OCI-LY7 (cell line): Measurements from ENCODE around the gene CMTM7. TPM values are rescaled to one million over a fixed set of nuclear protein-coding genes. Genes with fewer than 3 reads are reported as not detected.

Experiments used
- BruUV-seq: library from RNA; stranded (reverse); fragments of 400-500 nt; replicated peaks from 2 replicates; lab custom pipeline; 2021; lab: Mats Ljungman, UMichigan
- CTCF ChIA-PET: fragments of 300-600 bp; sonication (Branson Sonifier 250); formaldehyde crosslinking; loops from one replicate; lab custom pipeline; 2022; ENCODE audit warnings: antibody characterized with exemption; ENCODE audit not compliant: unreplicated experiment; lab: Charles Lee
- POLR2A ChIA-PET: fragments of 300-600 bp; sonication (Branson Sonifier 250); formaldehyde crosslinking; loops from one replicate; lab custom pipeline; 2022; ENCODE audit warnings: antibody characterized with exemption; lab: Charles Lee
- DNase-seq: peaks from one replicate; pipeline ENCODE4 v3.0.0-alpha.2; 2015; ENCODE audit warnings: low spot score
- H2AFZ ChIP-seq: fragments of 200-600 bp; sonication (generic), shearing (Covaris generic); 2 replicates; pipeline ENCODE4 v1.6.1; 2014; ENCODE audit warnings: mild to moderate bottlenecking, antibody characterized with exemption, low read length, moderate library complexity
- H3K27ac ChIP-seq: fragments of 200-600 bp; sonication (generic); 2 replicates; pipeline ENCODE4 v1.5.1; 2014; ENCODE audit warnings: mixed run types, low read depth, mild to moderate bottlenecking, moderate library complexity, low read length, inconsistent platforms; ENCODE audit not compliant: poor library complexity, severe bottlenecking
- H3K36me3 ChIP-seq: fragments of 200-600 bp; sonication (generic); 2 replicates; pipeline ENCODE4 v1.6.1; 2014; ENCODE audit warnings: mild to moderate bottlenecking, antibody characterized with exemption, low read length, moderate library complexity, mixed read lengths; ENCODE audit not compliant: insufficient read depth
- H3K4me1 ChIP-seq: fragments of 200-600 bp; sonication (generic); 2 replicates; pipeline ENCODE4 v1.5.1; 2014; ENCODE audit warnings: mild to moderate bottlenecking, low read length; ENCODE audit not compliant: insufficient read depth, poor library complexity, severe bottlenecking
- H3K4me2 ChIP-seq: fragments of 200-600 bp; sonication (generic); 2 replicates; pipeline ENCODE4 v1.6.1; 2014; ENCODE audit warnings: mild to moderate bottlenecking, low read length
- H3K4me3 ChIP-seq: fragments of 200-600 bp; sonication (generic); 2 replicates; pipeline ENCODE4 v1.5.1; 2014; ENCODE audit warnings: mild to moderate bottlenecking, low read depth, low read length; ENCODE audit not compliant: poor library complexity, severe bottlenecking
- H3K79me2 ChIP-seq: fragments of 200-600 bp; sonication (generic); 2 replicates; pipeline ENCODE4 v1.6.1; 2016; ENCODE audit warnings: low read depth, mild to moderate bottlenecking, low read length, moderate library complexity, mixed read lengths; ENCODE audit not compliant: insufficient read depth
- H3K9me2 ChIP-seq: fragments of 200-600 bp; sonication (generic); 2 replicates; pipeline ENCODE4 v1.6.1; 2016; ENCODE audit warnings: mild to moderate bottlenecking, low read length, mixed read lengths; ENCODE audit not compliant: insufficient read depth
- H3K9me3 ChIP-seq: fragments of 200-600 bp; sonication (generic); 2 replicates; pipeline ENCODE4 v1.6.1; 2014; ENCODE audit warnings: mild to moderate bottlenecking, mixed run types, low read length, mixed read lengths
- H4K20me1 ChIP-seq: fragments of 200-600 bp; sonication (generic); 2 replicates; pipeline ENCODE4 v1.6.1; 2014; ENCODE audit warnings: mild to moderate bottlenecking, antibody characterized with exemption, low read length, moderate library complexity, mixed read lengths; ENCODE audit not compliant: insufficient read depth
- CTCF ChIP-seq: fragments of 200-600 bp; sonication (generic); conservative IDR thresholded peaks from 2 replicates; pipeline ENCODE4 v1.5.1; 2014; ENCODE audit warnings: mild to moderate bottlenecking, antibody characterized with exemption, low read length, moderate library complexity, mixed read lengths
- EZH2phosphoT487 ChIP-seq: fragments of 200-600 bp; sonication (generic); IDR thresholded peaks from 2 replicates; pipeline ENCODE4 v1.6.1; 2018; ENCODE audit warnings: low read depth, borderline replicate concordance, mild to moderate bottlenecking, mixed run types, antibody characterized with exemption, low read length, moderate library complexity, mixed read lengths
- intact Hi-C: fragments of 100-400 bp; cut with micrococcal nuclease; formaldehyde crosslinking; loops from one replicate; pipeline ENCODE4 v1.10.0; 2022; ENCODE audit not compliant: unreplicated experiment
- total RNA-seq, 2 experiments: library from RNA; depleted of rRNA in 1 of 2; stranded (reverse); fragments of >200 nt in 1 of 2; shearing (Covaris generic) in 1 of 2; gene quantifications; 2 replicates each; pipeline ENCODE4 v1.2.3, GENCODE V29; 2014 to 2022

The CMTM7 gene
- total RNA-seq, 2 experiments from 2014 or later: 16.0 to 19.0 TPM

GRCh38 chr3:32500880-32501782, 109.5 kb downstream of the CMTM7 start:
- ChIA-PET CTCF (interaction anchor here (0.6 kb wide), 1 partner anchor 1305 kb away, joined by 4 read pairs; no protein-coding TSS in a partner anchor), POLR2A (interaction anchor here (0.5 to 1.9 kb wide), 17 partner anchors 8 to 969 kb away, joined by 3 to 9 read pairs (median 3); partner anchors contain the start of gene STT3B)
- intact Hi-C loops: no loop called here
- Histone ChIP-seq H3K27ac (no peak overlapping the region), H4K20me1 (peaks cover 14% of the 10 kb centered on the region; the same call in 1 of the 2 replicates), H3K79me2 (peaks cover 33% of the 10 kb centered on the region; the same call in 1 of the 2 replicates), H3K9me3 (no peaks in the 10 kb centered on the region), H3K4me3 (peak overlapping the region; percentile 89), H3K36me3 (peaks cover 6% of the 10 kb centered on the region), H3K4me1 (peaks cover 46% of the 10 kb centered on the region), H3K4me2 (peak overlapping the region; percentile 81), H3K9me2 (no peaks in the 10 kb centered on the region), H2AFZ (no peak overlapping the region)
- DNase-seq: peak; percentile 28
- BruUV-seq: TSS peak; percentile 72
- TF ChIP-seq EZH2phosphoT487: no peak
- TF ChIP-seq CTCF: no peak

DNA sequence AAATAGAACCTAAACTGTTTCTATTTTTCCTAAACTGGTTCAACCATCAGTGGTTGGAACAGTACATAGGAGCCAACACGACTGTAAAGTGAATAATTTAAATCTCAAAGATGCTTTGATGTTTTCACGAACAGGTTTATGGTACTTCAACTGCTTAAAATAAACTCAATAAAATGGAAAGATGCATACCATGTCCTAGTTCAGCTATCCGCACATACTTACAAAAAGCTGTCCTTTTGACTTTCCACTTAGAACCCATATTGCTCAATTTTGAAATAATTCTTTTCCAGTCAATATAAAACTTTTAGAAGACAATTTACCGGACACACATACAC, 110.1 kb downstream of the CMTM7 start:
- peaks cover 46% of the 10 kb centered on the region for H3K4me1 ChIP-seq
- CTCF ChIA-PET: no interaction called here
- TF ChIP-seq CTCF (no peak), EZH2phosphoT487 (no peak)
- H3K36me3 ChIP-seq: peaks cover under 1% of the 10 kb centered on the region
- POLR2A ChIA-PET: interaction anchor here (0.6 to 1.9 kb wide), 12 partner anchors 9 to 970 kb away, joined by 3 to 9 read pairs (median 3); partner anchors contain the start of gene STT3B
- peak overlapping the region; percentile 89 for H3K4me3 ChIP-seq
- no peaks in the 10 kb centered on the region for H3K9me2 ChIP-seq
- no peaks in the 10 kb centered on the region for H3K9me3 ChIP-seq
- peaks cover 33% of the 10 kb centered on the region; the same call in 1 of the 2 replicates for H3K79me2 ChIP-seq
- peaks cover 14% of the 10 kb centered on the region; the same call in 1 of the 2 replicates for H4K20me1 ChIP-seq
- peak overlapping the region; percentile 72; the same call in 1 of the 2 replicates for H2AFZ ChIP-seq
- no peak for DNase-seq
- intact Hi-C loops: no loop called here
- H3K4me2 ChIP-seq: peak overlapping the region; percentile 81
- H3K27ac ChIP-seq: peak overlapping the region; percentile 73
- no TSS peak for BruUV-seq
